ENCODE results near the gene SLIT2.

SLIT2 gene, protein sequence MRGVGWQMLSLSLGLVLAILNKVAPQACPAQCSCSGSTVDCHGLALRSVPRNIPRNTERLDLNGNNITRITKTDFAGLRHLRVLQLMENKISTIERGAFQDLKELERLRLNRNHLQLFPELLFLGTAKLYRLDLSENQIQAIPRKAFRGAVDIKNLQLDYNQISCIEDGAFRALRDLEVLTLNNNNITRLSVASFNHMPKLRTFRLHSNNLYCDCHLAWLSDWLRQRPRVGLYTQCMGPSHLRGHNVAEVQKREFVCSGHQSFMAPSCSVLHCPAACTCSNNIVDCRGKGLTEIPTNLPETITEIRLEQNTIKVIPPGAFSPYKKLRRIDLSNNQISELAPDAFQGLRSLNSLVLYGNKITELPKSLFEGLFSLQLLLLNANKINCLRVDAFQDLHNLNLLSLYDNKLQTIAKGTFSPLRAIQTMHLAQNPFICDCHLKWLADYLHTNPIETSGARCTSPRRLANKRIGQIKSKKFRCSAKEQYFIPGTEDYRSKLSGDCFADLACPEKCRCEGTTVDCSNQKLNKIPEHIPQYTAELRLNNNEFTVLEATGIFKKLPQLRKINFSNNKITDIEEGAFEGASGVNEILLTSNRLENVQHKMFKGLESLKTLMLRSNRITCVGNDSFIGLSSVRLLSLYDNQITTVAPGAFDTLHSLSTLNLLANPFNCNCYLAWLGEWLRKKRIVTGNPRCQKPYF (N-terminal part only)

GRCh38 chr4:20251796-20252655 lies at the start of gene SLIT2:
TSS of gene SLIT2 (plus strand) at chr4:20251905. CDS start at chr4:20253816, 1,911 bp downstream.
- DNase-seq: no peak

DNA sequence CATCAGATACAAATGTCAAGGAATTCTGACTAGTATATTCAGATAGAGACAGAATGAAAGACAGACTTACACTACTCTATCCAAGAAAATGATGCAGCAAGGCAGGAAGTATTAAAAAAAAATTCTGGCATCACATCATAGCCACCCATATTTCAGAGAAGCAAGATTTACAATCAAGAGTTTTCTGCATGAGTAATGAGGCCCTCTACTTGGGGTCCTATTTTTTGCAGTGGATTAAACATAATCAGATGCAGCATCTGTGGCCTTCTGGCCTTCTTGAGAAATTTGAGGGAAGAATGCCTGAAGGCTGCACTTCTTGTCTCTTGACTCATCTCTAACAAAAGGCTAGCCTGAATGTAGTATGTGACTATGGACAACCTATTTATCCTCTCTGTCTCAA lies 48.2 kb upstream of the SLIT2 start:
- no peak for DNase-seq

- DNase-seq: no peak
Measured at GRCh38 chr4:20217521-20217920, 34.2 kb upstream of the SLIT2 start.

DNA sequence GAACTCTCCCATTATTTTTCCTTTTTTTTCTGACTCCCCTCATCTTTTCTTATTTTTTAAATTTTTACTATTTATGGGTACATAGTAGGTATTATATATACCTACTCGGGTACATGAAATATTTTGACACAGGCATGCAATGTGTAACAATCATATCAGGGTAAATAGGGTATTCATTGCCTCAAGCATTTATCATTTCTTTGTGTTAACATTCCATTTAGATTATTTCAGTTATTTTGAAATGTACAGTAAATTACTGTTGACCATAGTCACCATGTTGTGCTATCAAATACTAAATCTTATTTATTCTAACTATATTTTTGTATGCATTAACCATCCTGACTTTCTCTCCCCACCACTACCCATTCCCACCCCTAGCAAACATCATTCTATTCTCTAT lies 33.8 kb upstream of the SLIT2 start:
- DNase-seq: no peak

GRCh38 chr4:20219521-20219920 lies 32.2 kb upstream of the SLIT2 start:
- DNase-seq: no peak

- DNase-seq: no peak
Measured at GRCh38 chr4:20237894-20238537, 13.7 kb upstream of the SLIT2 start.

GRCh38 chr4:20248155-20248558 lies 3.5 kb upstream of the SLIT2 start:
- no peak for DNase-seq

DNA sequence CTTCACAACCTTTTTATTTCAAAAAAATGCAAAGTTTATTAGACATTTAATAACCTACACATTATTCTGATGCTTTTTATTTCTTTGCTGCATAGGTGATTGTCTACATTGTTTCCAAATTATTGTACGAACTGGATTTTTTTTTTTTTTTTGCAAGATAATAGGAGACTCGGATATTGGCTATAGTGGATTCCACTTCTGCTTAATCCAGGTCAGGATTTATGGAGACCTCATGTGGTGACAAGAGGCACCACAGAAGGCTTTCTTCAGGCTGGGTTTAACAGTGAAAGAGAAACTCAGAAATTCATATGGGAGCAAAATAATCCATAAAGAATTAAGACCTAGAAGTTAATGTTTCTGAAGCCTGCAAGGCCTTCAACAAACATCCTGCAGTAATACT lies 2.4 kb upstream of the SLIT2 start:
- no peak for DNase-seq

GRCh38 chr4:20251031-20251795 lies 492 bp upstream of the SLIT2 start:
- DNase-seq: no peak

GRCh38 chr4:20252656-20253282 lies 1.1 kb downstream of the SLIT2 start:
- no peak for DNase-seq

DNA sequence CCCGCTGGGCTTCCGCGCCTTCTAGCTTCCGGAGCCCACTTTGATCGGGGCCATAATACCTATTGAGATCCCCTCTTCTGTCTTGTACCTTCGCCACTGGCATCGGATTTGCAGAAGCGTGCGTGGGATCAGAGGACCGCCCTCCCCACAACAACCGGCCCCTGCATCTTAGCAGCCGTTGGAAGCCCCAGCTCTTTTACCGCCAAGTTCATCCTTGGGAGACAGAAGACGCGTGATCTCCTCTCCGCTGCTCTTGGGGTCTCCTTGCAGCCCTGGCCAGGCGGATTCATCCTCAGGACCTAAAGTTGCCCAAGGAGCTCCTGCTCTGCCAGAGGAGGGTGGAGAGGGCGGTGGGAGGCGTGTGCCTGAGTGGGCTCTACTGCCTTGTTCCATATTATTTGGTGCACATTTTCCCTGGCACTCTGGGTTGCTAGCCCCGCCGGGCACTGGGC lies 1.6 kb downstream of the SLIT2 start:
- no peak for DNase-seq

DNA sequence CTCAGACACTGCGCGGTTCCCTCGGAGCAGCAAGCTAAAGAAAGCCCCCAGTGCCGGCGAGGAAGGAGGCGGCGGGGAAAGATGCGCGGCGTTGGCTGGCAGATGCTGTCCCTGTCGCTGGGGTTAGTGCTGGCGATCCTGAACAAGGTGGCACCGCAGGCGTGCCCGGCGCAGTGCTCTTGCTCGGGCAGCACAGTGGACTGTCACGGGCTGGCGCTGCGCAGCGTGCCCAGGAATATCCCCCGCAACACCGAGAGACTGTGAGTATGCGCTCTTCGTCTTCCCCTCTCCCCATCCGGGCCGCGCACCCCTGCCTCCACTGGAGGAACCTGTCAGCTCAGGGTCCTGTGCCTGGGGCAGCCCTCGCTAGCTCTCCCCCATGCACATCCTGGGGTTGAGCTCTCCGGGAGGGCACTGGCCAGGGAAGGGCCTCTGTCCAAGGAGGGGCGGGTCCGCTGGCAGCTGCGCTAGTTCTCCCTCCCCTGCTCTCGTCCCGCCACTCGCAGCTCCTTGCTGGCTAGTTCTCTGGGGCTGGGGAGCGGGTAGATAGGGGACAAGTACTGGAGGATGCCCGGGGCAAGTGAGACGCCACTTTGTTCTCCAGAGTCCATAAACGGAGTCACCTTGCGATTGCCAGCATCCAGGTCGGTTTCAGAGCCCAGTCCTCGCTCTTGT lies 2.2 kb downstream of the SLIT2 start:
- no peak for DNase-seq

DNA sequence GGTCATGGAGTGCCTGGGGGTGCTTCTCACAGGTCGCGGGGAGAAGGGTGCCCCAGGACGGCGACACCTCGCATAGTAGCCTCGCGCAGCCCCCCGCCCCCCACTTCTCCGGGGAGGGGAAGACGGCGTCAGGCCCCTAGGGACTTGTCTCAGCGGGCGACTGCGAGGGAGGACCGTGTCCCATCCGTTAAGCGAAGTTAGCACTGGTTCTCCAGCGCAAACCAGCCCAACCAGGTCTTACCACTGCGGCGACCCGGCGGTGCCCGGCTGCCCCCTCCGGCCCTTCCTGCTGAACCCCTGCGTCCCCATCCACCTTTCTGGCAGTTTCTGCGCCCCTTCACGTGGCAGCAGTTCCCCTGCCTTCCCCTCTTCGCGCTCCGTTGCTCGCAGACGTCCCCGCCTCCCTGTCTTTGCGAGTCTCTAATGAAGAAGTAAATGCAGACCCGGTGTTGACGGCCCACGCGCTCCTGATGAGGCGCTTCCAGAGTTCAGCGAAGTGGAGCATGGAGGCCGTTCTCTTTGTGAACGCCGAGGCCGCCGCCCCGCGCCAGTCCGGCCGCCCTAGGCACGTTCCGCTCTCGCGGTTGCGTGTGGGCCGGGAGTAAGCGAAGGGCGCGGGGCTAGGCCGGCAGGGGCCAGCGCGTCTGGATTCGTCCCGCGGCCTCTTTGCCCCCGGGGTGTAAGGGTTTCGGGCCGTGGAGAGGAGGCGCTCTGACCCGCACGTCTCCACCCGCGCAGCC lies 3.0 kb downstream of the SLIT2 start:
- DNase-seq: no peak

DNA sequence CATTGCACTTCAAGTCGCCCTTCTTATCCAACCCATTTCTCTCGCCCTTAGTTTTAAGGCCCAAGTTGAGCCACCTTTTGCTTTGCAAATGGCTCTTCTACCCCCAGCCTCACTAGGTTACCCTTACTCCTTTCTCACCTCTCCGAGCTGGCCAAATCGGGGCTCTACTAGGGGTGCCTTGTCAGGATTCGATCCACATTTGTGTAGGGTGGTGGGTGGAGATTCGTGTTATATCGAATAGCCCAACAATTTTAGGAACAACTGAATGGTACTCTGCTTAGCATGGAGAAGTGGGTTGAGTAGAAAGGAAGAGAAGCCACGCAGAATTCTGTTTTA lies 3.5 kb downstream of the SLIT2 start:
- DNase-seq: no peak

GRCh38 chr4:20255823-20256222 lies 4.1 kb downstream of the SLIT2 start:
- no peak for DNase-seq

- no peak for DNase-seq
Measured at GRCh38 chr4:20256381-20256881, 4.7 kb downstream of the SLIT2 start.

- DNase-seq: no peak
Measured at GRCh38 chr4:20259707-20260106, 8.0 kb downstream of the SLIT2 start.

DNA sequence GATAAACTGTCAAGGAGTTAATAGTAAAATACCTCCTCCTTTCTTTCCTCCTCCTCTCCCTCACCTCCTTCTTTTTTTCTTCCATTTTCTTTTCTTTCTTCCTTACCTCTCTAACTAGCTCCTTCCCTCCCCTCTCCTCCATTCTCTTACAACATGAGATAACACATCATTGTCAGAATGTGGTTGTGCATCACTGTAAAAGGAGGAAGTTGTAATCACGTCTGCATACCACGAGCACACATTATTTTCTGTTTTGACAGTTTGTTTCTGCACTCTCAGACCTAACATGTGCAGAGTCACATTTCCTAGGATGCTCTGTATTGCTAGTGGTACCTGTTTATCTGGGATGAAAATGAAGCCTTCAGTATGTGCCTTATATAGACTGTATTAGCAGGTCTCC lies 9.1 kb downstream of the SLIT2 start:
- no peak for DNase-seq

DNA sequence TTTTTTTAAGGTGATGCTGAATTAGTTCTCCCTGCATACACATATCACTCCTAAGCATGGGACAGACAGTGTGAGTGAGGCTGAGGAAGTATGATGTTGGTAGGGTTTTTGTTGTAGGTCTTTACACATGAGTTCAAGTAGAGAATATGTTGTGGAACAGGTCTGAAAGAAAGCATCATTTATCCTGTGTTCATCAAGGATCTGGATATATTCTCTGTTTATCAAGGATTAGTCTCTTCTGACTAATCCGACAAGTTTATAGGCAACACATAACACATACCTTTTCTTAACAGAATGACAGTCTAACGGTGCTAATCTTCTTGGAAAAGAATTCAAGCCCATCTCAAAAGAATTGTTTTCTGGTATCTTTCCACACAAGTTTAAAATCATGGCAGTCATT lies 10.5 kb downstream of the SLIT2 start:
- DNase-seq: no peak

DNA sequence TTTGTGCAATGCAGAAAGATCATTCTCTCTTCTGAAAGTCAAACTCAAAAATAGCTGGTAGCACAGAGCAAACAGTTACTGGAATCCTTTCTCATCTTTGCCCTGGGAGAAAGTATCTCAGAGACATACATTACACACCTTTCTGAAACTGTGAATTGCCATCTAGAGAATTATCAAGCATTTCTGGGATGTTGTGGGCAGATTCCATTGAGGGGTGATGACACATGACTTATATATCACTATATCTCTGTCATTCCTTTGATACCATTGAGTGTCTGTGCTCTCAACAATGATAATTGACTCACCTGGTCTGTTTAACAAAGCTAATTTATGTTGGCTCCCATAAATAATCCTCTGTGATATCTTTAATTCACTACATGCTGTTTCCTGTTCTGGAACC lies 13.0 kb downstream of the SLIT2 start:
- DNase-seq: no peak
